K562 (cell line): Measurements from ENCODE around the gene TGM1. TPM values are rescaled to one million over a fixed set of nuclear protein-coding genes. Genes with fewer than 3 reads are reported as not detected.
A peak's percentile ranks its signal among the peaks of the same experiment; 100 is the strongest.

ENCODE experiments used
- C11orf30 ChIP-seq: fragments of 450-650 bp; IDR thresholded peaks from 2 replicates; pipeline ENCODE4 v1.6.1; 2016; ENCODE audit warnings: low read depth, mild to moderate bottlenecking
- CBFA2T3 ChIP-seq: fragments of 450-650 bp; IDR thresholded peaks from 2 replicates; pipeline ENCODE4 v1.6.1; 2017
- CREM ChIP-seq: IDR thresholded peaks from 2 replicates; pipeline ENCODE4 v1.6.1; 2014; ENCODE audit warnings: antibody characterized with exemption, low read depth
- DPF2 ChIP-seq: fragments of 450-650 bp; IDR thresholded peaks from 2 replicates; pipeline ENCODE4 v1.6.1; 2016
- MAFG ChIP-seq: fragments of 450-650 bp; conservative IDR thresholded peaks from 2 replicates; pipeline ENCODE4 v1.6.1; 2016; ENCODE audit warnings: missing genetic modification characterization, missing compliant biosample characterization
- SPI1 ChIP-seq: IDR thresholded peaks from 2 replicates; pipeline ENCODE4 v1.6.1; 2011; ENCODE audit warnings: low read depth, low read length, control low read depth, borderline replicate concordance
- USF2 ChIP-seq: sonication (generic); formaldehyde crosslinking; IDR thresholded peaks from 2 replicates; pipeline ENCODE4 v1.5.0; 2020; ENCODE audit warnings: missing genetic modification reagents
- ZNF431 ChIP-seq: sonication (generic); formaldehyde crosslinking; IDR thresholded peaks from 2 replicates; pipeline ENCODE4 v1.8.0; 2022; ENCODE audit warnings: mild to moderate bottlenecking, missing genetic modification reagents
- polyA plus RNA-seq, 8 experiments: library from polyadenylated mRNA; depleted of rRNA in 4 of 8; stranded (reverse) in 5 of 8; unstranded in 3 of 8; fragments of >200 nt; fragmentation: Nextera tagmentation in 2 of 8; fragmentation: Illumina TruSeq in 1 of 8; extraction: Ambion mirVana in 2 of 8; extraction: Trizol in 1 of 8; gene quantifications; 2 replicates each; pipeline versions ENCODE4 v1.2.1 to v1.2.3, GENCODE V29; 2011 to 2014; ENCODE audit warnings: inconsistent platforms in 1 of 8, missing spikeins in 1 of 8
- total RNA-seq, 7 experiments: library from RNA; depleted of rRNA in 6 of 7; stranded (reverse); fragments of >200 nt in 6 of 7; fragmentation: Illumina TruSeq in 2 of 7; extraction: Trizol in 2 of 7; gene quantifications; 2 replicates each; pipeline versions ENCODE4 v1.2.1 to v1.2.3, GENCODE V29; 2011 to 2021; ENCODE audit warnings: low replicate concordance in 1 of 7
- TF ChIP-seq, protein P1 (sequence below): fragments of 450-650 bp; IDR thresholded peaks from 2 replicates; pipeline ENCODE4 v1.6.1; 2016; ENCODE audit warnings: borderline replicate concordance

The TGM1 gene
- total and polyA plus RNA-seq, 9 of the 15 experiments (the other 6 are each of a cell fraction or from before 2014, with no cell fraction given) = 0.13 to 4.4 (median 0.88) TPM

DNA sequence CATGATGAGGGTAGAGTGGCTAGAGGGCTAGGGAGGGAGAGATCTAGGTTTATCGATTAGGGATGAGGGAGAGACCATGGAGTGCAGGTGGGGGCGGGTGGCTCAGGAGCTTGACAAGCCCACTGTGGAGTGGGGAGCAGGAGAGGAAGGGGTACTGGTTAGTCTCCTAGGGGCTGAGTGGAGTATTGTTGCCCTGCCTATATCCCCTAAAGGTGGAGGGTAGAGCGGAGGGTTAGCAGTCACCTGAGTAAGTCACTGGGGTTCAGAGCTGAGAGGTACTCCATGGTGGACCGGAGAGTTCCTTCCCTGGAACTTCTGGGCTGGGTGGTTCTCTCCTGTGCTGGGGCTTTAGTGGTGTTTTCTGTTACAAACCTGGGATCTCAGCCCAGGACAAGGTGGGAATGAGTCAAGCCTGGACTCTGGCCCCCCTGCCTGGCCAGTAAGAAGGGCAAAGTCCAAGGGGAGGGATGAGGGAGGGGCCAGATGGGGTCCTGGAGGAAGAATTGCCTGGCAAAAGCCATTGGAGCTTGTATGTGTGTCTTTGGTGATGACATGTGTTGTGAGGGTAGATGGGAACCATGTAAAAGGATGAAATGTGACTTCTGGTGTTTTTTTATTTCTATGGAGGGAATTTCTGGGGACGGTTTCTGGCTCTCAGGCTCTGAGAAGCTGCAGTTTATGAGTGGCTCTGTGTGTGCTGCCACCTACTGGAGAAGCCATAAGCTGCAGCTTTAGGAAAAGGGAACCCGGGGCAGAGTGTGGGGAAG, 44.8 kb upstream of the TGM1 start, which contains the start of gene CIDEB (continued):
- no peak for TF ChIP-seq C11orf30
- no peak for TF ChIP-seq USF2 (CRISPR knock-in tag)
- TF ChIP-seq DPF2 = no peak
- no peak for TF ChIP-seq CBFA2T3
- no peak for TF ChIP-seq ZNF431
- TF ChIP-seq SPI1 = peak; percentile 84
- TF ChIP-seq, protein P1, sequence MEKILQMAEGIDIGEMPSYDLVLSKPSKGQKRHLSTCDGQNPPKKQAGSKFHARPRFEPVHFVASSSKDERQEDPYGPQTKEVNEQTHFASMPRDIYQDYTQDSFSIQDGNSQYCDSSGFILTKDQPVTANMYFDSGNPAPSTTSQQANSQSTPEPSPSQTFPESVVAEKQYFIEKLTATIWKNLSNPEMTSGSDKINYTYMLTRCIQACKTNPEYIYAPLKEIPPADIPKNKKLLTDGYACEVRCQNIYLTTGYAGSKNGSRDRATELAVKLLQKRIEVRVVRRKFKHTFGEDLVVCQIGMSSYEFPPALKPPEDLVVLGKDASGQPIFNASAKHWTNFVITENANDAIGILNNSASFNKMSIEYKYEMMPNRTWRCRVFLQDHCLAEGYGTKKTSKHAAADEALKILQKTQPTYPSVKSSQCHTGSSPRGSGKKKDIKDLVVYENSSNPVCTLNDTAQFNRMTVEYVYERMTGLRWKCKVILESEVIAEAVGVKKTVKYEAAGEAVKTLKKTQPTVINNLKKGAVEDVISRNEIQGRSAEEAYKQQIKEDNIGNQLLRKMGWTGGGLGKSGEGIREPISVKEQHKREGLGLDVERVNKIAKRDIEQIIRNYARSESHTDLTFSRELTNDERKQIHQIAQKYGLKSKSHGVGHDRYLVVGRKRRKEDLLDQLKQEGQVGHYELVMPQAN = no peak
- no peak for TF ChIP-seq MAFG (tag)
- TF ChIP-seq CREM = peak; percentile 6; the same call in 1 of the 2 replicates
